VCaP (cell line): ENCODE results near the gene PDXK.

Experiments used
- H3K27ac ChIP-seq: fragments of 450-650 bp; 2 replicates; pipeline ENCODE4 v1.5.1; 2017
- TF ChIP-seq, protein P1 (sequence below): fragments of 450-650 bp; conservative IDR thresholded peaks from 2 replicates; pipeline ENCODE4 v1.5.1; 2017; ENCODE audit warnings: mild to moderate bottlenecking, moderate library complexity

Gene PDXK

DNA sequence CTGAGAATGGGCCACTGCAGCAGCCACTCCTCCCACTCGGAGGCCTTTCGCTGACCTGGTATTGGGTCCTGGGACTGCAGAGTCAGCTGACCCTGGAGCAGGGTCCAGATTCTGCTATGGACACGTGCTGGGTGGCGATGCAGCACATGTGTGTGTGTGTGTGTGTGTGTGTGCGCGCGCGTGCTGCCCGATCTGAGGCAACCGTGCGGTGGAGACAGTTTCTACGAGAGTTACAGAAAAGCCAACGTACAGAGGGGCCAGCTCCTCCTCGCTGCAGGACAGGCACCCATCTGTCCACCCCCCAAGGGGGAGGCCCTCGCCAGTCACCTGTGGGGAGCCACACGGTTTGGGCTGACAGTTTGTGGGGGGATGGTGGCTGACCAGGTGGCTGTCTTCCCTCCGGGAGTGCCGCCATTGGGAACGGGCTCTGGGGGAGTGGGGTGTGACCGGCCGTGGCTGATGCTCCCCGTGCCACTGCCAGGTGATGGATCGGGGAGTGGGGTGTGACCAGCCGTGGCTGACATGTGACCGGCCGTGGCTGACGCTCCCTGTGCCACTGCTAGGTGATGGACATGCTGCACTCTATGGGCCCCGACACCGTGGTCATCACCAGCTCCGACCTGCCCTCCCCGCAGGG is 33.1 kb downstream of the PDXK start:
- TF ChIP-seq, protein P1, sequence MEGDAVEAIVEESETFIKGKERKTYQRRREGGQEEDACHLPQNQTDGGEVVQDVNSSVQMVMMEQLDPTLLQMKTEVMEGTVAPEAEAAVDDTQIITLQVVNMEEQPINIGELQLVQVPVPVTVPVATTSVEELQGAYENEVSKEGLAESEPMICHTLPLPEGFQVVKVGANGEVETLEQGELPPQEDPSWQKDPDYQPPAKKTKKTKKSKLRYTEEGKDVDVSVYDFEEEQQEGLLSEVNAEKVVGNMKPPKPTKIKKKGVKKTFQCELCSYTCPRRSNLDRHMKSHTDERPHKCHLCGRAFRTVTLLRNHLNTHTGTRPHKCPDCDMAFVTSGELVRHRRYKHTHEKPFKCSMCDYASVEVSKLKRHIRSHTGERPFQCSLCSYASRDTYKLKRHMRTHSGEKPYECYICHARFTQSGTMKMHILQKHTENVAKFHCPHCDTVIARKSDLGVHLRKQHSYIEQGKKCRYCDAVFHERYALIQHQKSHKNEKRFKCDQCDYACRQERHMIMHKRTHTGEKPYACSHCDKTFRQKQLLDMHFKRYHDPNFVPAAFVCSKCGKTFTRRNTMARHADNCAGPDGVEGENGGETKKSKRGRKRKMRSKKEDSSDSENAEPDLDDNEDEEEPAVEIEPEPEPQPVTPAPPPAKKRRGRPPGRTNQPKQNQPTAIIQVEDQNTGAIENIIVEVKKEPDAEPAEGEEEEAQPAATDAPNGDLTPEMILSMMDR = no peak

DNA sequence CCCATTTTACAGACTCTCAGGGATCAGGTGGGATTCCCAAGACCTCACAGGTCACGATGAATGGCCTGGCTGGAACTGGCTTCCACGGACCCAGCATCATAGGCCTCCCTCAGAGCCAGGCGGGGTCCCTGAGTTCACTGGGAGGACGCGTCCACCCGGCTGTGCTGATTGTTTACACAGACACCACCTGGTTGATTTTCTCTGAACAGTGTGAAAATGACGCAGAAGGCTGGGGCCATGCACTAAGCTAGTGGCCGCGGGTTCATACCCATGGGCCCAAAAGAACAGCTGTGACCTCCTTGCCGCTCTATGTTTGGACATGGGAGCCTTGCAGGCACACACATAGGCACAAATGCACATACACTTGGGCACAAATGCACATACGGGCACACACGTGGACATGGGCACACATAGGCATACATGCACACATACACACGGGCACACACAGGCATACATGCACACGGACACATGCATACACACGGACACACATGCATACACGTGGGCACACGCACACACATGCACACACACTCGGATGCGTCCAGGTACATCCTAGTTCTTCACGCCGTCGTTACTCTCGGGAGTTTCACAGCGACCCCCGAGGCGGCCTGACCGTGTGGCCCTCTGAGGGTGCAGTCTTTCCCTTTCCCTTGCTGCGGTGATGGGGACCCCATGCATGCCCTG is 34.0 kb downstream of the PDXK start:
- TF ChIP-seq, protein P1 = no peak
- H3K27ac ChIP-seq = no peak overlapping the region

More for the DNA sequence above, 33.1 kb downstream of the PDXK start:
- H3K27ac ChIP-seq = no peak overlapping the region

DNA sequence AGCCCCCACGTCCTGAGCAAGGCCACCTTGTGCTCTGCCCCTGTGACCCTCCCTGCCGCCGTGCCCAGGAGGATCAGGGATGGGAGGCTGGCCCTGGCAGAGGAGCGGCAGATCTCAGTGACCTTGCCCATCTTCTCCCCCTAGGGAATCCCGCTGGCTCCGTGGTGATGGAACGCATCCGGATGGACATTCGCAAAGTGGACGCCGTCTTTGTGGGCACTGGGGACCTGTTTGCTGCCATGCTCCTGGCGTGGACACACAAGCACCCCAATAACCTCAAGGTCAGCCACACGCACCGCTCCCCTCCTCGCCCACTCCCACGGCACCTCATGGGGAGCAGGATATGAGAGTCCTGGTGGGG is 34.5 kb downstream of the PDXK start:
- TF ChIP-seq, protein P1 = no peak

DNA sequence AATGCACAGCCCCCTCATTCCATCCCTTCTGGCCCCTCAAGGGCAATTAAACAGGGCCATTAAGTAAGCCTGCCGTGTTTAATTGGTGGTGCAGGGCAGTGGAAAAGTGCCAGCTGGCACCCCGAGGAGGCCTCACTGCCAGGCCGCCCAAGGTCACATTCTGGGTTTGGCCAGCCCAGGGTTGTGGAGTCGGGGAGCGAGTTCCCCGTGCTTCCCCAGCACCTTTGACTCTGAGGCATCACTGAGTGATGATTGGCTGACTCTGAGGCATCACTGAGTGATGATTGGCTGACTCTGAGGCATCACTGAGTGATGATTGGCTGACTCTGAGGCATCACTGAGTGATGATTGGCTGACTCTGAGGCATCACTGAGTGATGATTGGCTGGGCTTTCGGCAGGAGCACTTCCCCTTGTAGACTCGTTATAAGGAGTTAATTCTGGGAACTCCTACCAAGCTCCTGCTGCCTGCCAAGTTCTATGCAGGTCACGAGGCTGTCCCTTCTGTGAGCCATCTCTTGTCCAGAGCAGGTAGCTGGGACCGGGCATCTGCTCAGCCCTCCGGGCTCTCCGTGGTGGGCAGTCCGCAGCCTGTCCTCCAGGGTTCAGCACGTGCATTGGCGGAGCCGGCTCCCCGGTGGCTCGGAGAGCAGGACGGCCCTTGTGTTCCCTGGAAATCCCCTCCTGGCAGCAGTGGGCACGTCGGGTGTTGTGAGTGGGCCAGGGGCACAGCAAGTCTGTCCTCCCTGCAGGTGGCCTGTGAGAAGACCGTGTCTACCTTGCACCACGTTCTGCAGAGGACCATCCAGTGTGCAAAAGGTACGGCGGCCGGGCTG is 36.2 kb downstream of the PDXK start:
- TF ChIP-seq, protein P1 = no peak

More for the DNA sequence above, 34.5 kb downstream of the PDXK start:
- H3K27ac ChIP-seq = no peak overlapping the region

DNA sequence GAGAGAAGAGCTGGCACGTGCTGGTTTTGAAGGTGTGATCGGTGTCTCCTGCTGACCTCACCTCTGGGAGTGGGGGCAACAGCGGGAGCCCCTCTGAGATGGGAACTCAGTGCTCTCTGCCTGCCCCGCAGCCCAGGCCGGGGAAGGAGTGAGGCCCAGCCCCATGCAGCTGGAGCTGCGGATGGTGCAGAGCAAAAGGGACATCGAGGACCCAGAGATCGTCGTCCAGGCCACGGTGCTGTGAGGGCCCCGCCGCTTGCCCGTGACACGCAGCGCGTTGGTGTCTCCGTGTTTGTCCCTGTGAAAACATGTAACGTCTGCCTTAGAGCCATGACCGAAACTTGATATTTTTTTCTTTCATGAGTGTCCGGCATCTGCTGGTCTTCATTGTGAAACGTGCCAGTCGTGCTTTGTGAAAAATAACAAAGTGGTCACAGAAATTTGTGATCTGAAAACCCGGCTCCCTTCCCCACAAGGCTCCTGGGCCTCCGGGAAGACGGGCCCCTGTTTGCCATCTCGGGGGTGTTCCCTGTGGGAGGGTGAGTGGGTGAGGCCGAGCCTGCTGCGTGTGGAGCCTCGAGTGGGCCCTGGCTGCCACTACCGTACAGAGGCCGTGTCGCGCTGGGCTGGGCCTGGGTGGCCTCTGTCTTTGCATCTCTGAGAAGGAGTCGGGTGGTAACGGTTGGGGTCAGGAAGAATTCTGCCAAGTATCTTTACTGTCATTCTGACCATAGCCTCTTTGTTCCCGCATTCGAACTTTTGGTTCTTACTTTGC is 37.1 kb downstream of the PDXK start:
- TF ChIP-seq, protein P1 = no peak
- H3K27ac ChIP-seq = no peak overlapping the region

More for the DNA sequence above, 36.2 kb downstream of the PDXK start:
- no peak overlapping the region for H3K27ac ChIP-seq

DNA sequence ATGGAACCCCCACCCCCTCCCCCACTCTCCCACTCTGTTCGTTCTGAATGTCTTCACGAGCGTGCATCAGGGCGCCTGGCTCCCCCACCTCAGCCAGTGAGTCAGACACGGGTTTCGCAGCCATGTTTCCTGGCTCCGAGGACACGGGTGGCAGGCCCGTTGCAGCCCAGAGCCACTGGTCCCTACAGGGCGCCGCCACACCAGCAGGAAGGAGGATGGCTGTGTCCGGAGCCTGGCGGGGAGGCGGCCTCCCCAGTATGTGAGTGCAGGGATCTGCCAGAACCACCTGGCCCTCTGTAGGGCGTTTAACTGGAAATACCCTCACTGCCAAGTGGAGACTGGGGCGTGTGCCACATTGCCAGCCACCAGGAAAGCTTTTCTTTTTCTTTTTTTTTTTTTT is 38.7 kb downstream of the PDXK start:
- TF ChIP-seq, protein P1 = no peak
- H3K27ac ChIP-seq = peak overlapping the region; percentile 20; the same call in 1 of the 2 replicates
